ENCODE data around the gene P2RX1. TPM values are rescaled to one million over a fixed set of nuclear protein-coding genes. Genes with fewer than 3 reads are reported as not detected.
"Not testable (repeated sequence)": the region's sequence is repeated elsewhere in the genome, so short reads cannot be mapped to it uniquely, and the experiment has no call there.

The P2RX1 gene
- total RNA-seq, 1 donor from 2014 or later, result 8.7 TPM

DNA sequence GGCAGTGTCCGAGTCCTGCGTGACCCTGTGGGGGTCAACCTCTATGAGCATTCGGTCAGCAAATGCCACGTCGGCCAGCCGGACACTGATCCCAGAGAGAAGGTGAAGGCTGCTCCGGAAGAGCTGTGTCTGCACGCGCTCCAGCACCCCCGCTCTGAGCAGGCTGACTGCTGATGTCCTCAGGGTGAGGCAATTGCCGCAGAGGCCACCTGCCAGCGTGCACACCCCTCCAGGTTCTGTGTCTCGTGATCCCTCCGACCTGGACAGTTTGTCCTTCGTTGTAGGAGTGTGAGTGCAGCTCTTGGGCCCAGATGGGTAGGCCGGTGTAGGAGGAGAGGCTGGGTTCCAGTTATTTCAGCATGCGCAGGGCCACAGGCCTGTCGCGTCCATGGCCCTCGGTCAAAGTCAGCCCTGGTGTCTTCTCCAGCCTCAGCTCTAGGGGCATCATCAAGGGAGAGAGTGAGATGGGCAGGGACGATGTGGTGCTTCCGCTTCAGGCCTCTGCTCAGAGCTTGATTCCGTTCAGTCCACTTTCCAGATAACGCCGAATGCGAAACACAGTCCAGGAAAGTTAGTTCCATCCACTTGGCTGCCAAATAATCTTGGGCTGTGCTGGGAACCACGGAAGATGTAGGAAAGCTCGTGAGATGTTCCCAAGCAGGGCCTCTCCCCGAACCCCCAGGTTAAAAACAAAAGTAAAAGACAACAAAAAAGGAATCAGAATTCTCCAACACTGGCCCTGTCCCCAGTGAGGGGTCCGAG is 55.1 kb downstream of the P2RX1 start:
- no peak for ATAC-seq
- no peak for TF ChIP-seq CTCF (IDR thresholded peaks at IDR 0.05)

DNA sequence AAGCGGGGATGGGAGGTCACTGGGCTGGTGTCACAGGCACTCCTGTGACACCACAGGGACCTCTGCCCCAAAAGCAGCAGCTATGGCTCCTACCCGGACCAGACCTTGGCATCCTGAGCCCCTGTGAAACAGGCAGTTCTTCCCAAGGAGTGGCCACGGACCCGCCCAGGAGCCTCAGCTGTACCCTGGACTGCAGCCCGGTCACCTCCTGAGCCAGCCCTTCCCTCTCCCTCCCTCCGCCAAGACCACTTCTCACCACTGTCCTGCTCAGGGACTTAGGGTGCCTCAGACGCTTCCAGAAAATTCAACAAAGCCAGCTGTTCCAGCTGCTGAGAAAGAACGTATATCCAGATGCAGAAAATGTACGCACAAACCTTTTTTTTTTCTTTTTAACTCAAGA is 56.3 kb downstream of the P2RX1 start:
- Histone ChIP-seq H3K9me3 (no peaks in the 10 kb centered on the region), H3K4me1 (no peaks in the 10 kb centered on the region), H3K4me3 (no peak overlapping the region), H3K27ac (no peak overlapping the region), H3K27me3 (ENCODE audit: low read depth) (no peaks in the 10 kb centered on the region), H3K36me3 (peaks cover 21% of the 10 kb centered on the region)
- ATAC-seq (no peak), DNase-seq (no peak)
- intact Hi-C loops (cut with DNase I), result no loop called here
- no peak for TF ChIP-seq CTCF (IDR thresholded peaks at IDR 0.05)

More for the DNA sequence above, 55.1 kb downstream of the P2RX1 start:
- Histone ChIP-seq H3K4me3 (no peak overlapping the region), H3K27ac (no peak overlapping the region), H3K4me1 (no peaks in the 10 kb centered on the region), H3K9me3 (no peaks in the 10 kb centered on the region), H3K27me3 (ENCODE audit: low read depth) (no peaks in the 10 kb centered on the region), H3K36me3 (peaks cover 21% of the 10 kb centered on the region)
- DNase-seq, result no peak
- intact Hi-C loops (cut with DNase I), result no loop called here

GRCh38 chr17:3857261-3858105 is 58.8 kb downstream of the P2RX1 start:
- H3K27ac ChIP-seq, result no peak overlapping the region
- no peak for ATAC-seq
- H3K4me1 ChIP-seq, result no peaks in the 10 kb centered on the region
- no peak for TF ChIP-seq CTCF (IDR thresholded peaks at IDR 0.05)
- no peaks in the 10 kb centered on the region for H3K27me3 ChIP-seq (ENCODE audit: low read depth)
- H3K9me3 ChIP-seq, result no peaks in the 10 kb centered on the region
- H3K36me3 ChIP-seq, result peaks cover 21% of the 10 kb centered on the region
- DNase-seq, result no peak
- intact Hi-C loops (cut with DNase I), result no loop called here
- H3K4me3 ChIP-seq, result no peak overlapping the region

GRCh38 chr17:3854204-3854603 is 62.1 kb downstream of the P2RX1 start:
- ATAC-seq; H3K27ac ChIP-seq; H3K4me3 ChIP-seq; H3K27me3 ChIP-seq (ENCODE audit: low read depth); intact Hi-C loops (cut with DNase I); H3K36me3 ChIP-seq; H3K9me3 ChIP-seq; H3K4me1 ChIP-seq; DNase-seq: not testable (repeated sequence)

- Histone ChIP-seq H3K4me3 (no peak overlapping the region), H3K4me1 (no peaks in the 10 kb centered on the region), H3K27me3 (ENCODE audit: low read depth) (no peaks in the 10 kb centered on the region), H3K9me3 (no peaks in the 10 kb centered on the region), H3K27ac (no peak overlapping the region), H3K36me3 (no peaks in the 10 kb centered on the region)
- ATAC-seq, result no peak
- intact Hi-C loops (cut with DNase I), result no loop called here
- no peak for TF ChIP-seq CTCF (IDR thresholded peaks at IDR 0.05)
- no peak for DNase-seq
Measured at GRCh38 chr17:3852561-3852960, 63.7 kb downstream of the P2RX1 start.

All from lower lobe of right lung (tissue), 2 donors.